Osteoblast (primary cell): ENCODE results near the gene TLK1. TPM values are rescaled to one million over a fixed set of nuclear protein-coding genes. Genes with fewer than 3 reads are reported as not detected.
"Not testable (repeated sequence)": the region's sequence is repeated elsewhere in the genome, so short reads cannot be mapped to it uniquely, and the experiment has no call there.

ENCODE experiments used
- DNase-seq: peaks from one replicate; pipeline ENCODE4 v3.0.0; 2011; ENCODE audit warnings: low spot score, mixed read lengths; ENCODE audit not compliant: insufficient read length; ENCODE audit errors: missing footprints
- H2AFZ ChIP-seq: 2 replicates; pipeline ENCODE4 v1.6.0; 2011; ENCODE audit warnings: mild to moderate bottlenecking, low read length
- H3K27ac ChIP-seq: 2 replicates; pipeline ENCODE4 v1.5.1; 2011; ENCODE audit warnings: mild to moderate bottlenecking, low read depth, low read length, moderate library complexity
- H3K27me3 ChIP-seq: 2 replicates; pipeline ENCODE4 v1.6.0; 2012; ENCODE audit warnings: mild to moderate bottlenecking, control low read depth, inconsistent platforms, low read length, moderate library complexity; ENCODE audit not compliant: insufficient read depth
- H3K36me3 ChIP-seq: 2 replicates; pipeline ENCODE4 v1.5.1; 2011; ENCODE audit warnings: mild to moderate bottlenecking, low read length, control low read depth, moderate library complexity; ENCODE audit not compliant: insufficient read depth
- H3K4me1 ChIP-seq: 2 replicates; pipeline ENCODE4 v1.5.1; 2011; ENCODE audit warnings: mild to moderate bottlenecking, low read length, control low read depth, moderate library complexity; ENCODE audit not compliant: insufficient read depth
- H3K4me2 ChIP-seq: 2 replicates; pipeline ENCODE4 v1.6.0; 2011; ENCODE audit warnings: mild to moderate bottlenecking, low read length; ENCODE audit not compliant: insufficient read depth
- H3K4me3 ChIP-seq: fragments of 200-600 bp; sonication (generic); 3 replicates; pipeline ENCODE4 v1.5.1; 2012; ENCODE audit warnings: mild to moderate bottlenecking, low read length, inconsistent platforms; ENCODE audit not compliant: insufficient read depth
- H3K79me2 ChIP-seq: 2 replicates; pipeline ENCODE4 v1.6.0; 2012; ENCODE audit warnings: mild to moderate bottlenecking, low read length, control low read depth, inconsistent platforms; ENCODE audit not compliant: insufficient read depth
- H3K9me3 ChIP-seq: 2 replicates; pipeline ENCODE4 v1.5.1; 2011; ENCODE audit warnings: low read depth, low read length, control low read depth
- H4K20me1 ChIP-seq: 2 replicates; pipeline ENCODE4 v1.6.0; 2012; ENCODE audit warnings: mild to moderate bottlenecking, low read length, control low read depth; ENCODE audit not compliant: insufficient read depth
- total RNA-seq: library from RNA; depleted of rRNA; stranded (reverse); fragments of >200 nt; gene quantifications from 2 replicates; pipeline ENCODE4 v1.2.3, GENCODE V29; 2012
- TF ChIP-seq, protein P1 (sequence below): IDR thresholded peaks from 2 replicates; pipeline ENCODE4 v1.5.1; 2011; ENCODE audit warnings: mild to moderate bottlenecking, low read depth, low read length, moderate library complexity; ENCODE audit errors: extremely low read depth

The TLK1 gene
- total RNA-seq, 1 donor, result 22.1 TPM

DNA sequence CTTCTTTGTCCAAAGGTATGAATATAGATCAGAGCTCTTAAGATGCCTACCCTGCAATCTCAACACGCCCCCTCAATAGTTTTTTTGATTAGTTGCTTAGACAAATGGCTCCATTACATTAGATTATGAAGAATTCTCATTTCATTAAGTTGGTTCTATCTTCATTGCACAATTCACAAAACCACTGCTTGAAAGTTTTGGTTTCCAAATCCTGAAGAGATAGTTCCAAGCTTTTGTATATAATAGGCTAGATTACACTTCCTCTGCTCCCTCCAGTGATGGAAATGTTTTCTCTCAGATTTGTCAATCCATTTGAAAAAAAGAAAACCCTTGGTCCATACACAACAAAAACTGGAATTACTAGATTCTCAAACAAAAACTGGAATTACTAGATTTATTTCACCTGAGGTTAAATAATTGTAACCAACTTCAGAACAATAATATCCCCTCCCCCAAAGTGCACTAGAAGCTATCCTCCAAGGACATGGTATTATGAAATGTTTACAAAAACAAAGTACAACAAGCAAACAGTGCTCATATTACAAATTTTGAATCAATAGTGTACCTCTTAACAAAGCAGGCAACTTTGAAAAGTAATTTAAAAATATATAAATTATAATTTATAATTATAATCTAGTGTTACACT lies 6.8 kb upstream of the TLK1 start:
- TF ChIP-seq, protein P1, sequence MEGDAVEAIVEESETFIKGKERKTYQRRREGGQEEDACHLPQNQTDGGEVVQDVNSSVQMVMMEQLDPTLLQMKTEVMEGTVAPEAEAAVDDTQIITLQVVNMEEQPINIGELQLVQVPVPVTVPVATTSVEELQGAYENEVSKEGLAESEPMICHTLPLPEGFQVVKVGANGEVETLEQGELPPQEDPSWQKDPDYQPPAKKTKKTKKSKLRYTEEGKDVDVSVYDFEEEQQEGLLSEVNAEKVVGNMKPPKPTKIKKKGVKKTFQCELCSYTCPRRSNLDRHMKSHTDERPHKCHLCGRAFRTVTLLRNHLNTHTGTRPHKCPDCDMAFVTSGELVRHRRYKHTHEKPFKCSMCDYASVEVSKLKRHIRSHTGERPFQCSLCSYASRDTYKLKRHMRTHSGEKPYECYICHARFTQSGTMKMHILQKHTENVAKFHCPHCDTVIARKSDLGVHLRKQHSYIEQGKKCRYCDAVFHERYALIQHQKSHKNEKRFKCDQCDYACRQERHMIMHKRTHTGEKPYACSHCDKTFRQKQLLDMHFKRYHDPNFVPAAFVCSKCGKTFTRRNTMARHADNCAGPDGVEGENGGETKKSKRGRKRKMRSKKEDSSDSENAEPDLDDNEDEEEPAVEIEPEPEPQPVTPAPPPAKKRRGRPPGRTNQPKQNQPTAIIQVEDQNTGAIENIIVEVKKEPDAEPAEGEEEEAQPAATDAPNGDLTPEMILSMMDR, result no peak
- Histone ChIP-seq H3K4me1 (no peaks in the 10 kb centered on the region), H3K36me3 (no peaks in the 10 kb centered on the region), H4K20me1 (no peaks in the 10 kb centered on the region), H2AFZ (no peak overlapping the region), H3K9me3 (no peaks in the 10 kb centered on the region), H3K4me3 (no peak overlapping the region), H3K27me3 (peaks cover 2% of the 10 kb centered on the region), H3K79me2 (no peaks in the 10 kb centered on the region), H3K4me2 (no peak overlapping the region), H3K27ac (no peak overlapping the region)
- no peak for DNase-seq

DNA sequence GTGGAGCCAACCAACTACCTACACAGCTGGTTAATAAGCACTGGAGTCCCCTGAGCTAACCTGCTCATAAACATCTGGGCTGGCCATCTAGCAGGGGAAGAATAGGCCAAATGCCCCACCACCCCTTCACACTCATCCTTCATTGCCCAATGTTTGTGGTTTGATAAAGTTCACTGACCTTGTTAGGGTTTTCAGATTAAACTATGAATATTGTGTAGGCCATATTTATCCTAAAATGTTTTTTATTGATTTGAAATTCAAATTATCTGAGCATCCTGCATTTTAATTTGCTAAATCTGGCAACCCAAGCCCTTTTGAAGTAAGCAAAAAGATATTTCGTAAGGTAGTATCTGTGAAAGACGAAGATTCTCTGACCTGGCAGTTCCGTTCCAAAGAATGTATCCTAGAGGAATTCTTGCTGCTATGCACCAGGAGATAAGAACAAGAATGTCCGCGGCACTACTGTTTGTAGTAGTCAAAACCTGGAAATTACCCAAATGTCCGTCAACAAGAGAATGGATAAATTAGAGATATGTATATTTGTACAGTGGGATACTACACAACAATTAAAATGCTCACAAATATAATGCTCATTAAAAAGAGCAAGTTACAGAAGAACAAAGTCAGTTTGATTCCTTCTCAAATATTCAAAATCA lies 5.8 kb upstream of the TLK1 start:
- no peak for DNase-seq
- H3K27me3 ChIP-seq, result peaks cover 2% of the 10 kb centered on the region
- no peaks in the 10 kb centered on the region for H3K36me3 ChIP-seq
- peaks cover under 1% of the 10 kb centered on the region for H3K4me1 ChIP-seq
- H3K4me2 ChIP-seq, result no peak overlapping the region
- H3K27ac ChIP-seq, result no peak overlapping the region
- H3K9me3 ChIP-seq, result no peaks in the 10 kb centered on the region
- no peaks in the 10 kb centered on the region for H4K20me1 ChIP-seq
- H2AFZ ChIP-seq, result no peak overlapping the region
- H3K4me3 ChIP-seq, result no peak overlapping the region
- TF ChIP-seq, protein P1, result no peak
- H3K79me2 ChIP-seq, result no peaks in the 10 kb centered on the region

- Histone ChIP-seq H3K36me3 (no peaks in the 10 kb centered on the region), H3K4me2 (no peak overlapping the region), H3K79me2 (peaks cover 3% of the 10 kb centered on the region), H4K20me1 (no peaks in the 10 kb centered on the region), H3K27ac (no peak overlapping the region), H3K27me3 (peaks cover 2% of the 10 kb centered on the region), H3K4me1 (peaks cover 4% of the 10 kb centered on the region), H2AFZ (no peak overlapping the region), H3K9me3 (no peaks in the 10 kb centered on the region), H3K4me3 (no peak overlapping the region)
- DNase-seq, result no peak
- TF ChIP-seq, protein P1, result no peak
Observed at GRCh38 chr2:171165967-171166327, 5.3 kb upstream of the TLK1 start.

- no peaks in the 10 kb centered on the region for H3K27me3 ChIP-seq
- H3K36me3 ChIP-seq, result no peaks in the 10 kb centered on the region
- TF ChIP-seq, protein P1, result no peak
- no peak overlapping the region for H3K27ac ChIP-seq
- no peak overlapping the region for H2AFZ ChIP-seq
- peaks cover 9% of the 10 kb centered on the region for H3K4me1 ChIP-seq
- no peak overlapping the region for H3K4me2 ChIP-seq
- no peaks in the 10 kb centered on the region for H3K9me3 ChIP-seq
- DNase-seq, result no peak
- H3K4me3 ChIP-seq, result no peak overlapping the region
- peaks cover 14% of the 10 kb centered on the region for H4K20me1 ChIP-seq
- H3K79me2 ChIP-seq, result peaks cover 24% of the 10 kb centered on the region
Observed at GRCh38 chr2:171163261-171163660, 2.6 kb upstream of the TLK1 start.

DNA sequence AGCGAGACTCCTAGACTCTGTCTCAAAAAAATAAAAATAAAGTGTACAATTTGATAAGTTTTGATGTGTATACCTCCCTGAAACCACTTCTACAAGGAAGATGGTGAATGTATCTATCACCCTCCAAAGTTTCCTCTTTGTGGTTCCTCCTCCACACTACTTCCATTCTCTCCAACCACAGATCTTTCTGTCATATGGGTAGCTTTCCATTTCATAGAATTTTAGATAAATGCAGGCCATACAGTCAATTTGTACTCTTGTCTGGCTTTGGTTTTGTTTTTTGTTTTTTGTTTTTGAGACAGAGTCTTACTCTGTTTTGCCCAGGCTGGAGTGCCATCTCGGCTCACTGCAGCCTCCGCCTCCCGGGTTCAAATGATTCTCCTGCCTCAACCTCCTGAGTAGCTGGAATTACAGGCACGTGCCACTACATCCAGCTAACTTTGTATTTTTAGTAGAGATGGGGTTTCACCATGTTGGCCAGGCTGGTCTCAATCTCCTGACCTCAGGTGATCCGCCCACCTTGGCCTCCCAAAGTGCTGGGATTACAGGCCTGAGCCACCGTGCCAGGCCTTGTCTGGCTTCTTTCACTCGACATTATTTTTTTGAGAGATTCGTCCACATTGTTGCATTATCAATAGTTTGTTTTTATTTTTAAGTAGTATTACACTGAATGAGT lies 2.0 kb upstream of the TLK1 start:
- Histone ChIP-seq H3K4me1 (peaks cover 12% of the 10 kb centered on the region), H3K79me2 (peaks cover 30% of the 10 kb centered on the region), H4K20me1 (peaks cover 20% of the 10 kb centered on the region)
- H3K4me3 ChIP-seq, H3K4me2 ChIP-seq, H3K27ac ChIP-seq, H3K27me3 ChIP-seq, DNase-seq, H3K9me3 ChIP-seq, H2AFZ ChIP-seq, H3K36me3 ChIP-seq: not testable (repeated sequence)
